Measurements from ENCODE around the gene KANK3. TPM values are rescaled to one million over a fixed set of nuclear protein-coding genes. Genes with fewer than 3 reads are reported as not detected.

KANK3 gene
- total and polyA plus RNA-seq, 2 of the 8 experiments (the other 6 are each of a cell fraction or from before 2014, with no cell fraction given): 2.5 to 4.2 TPM

GRCh38 chr19:8334458-8335342 lies 8.4 kb downstream of the KANK3 start:
- Histone ChIP-seq H2BK120ac (replicated peaks; ENCODE audit: low read depth, low read length) (no peak overlapping the region), H3K23ac (ENCODE audit: insufficient read length) (no peak overlapping the region), H3K27ac (ENCODE audit: low read depth, low read length) (no peak overlapping the region), H2BK15ac (ENCODE audit: low read length) (no peak overlapping the region), H2BK20ac (ENCODE audit: low read length) (no peak overlapping the region), H2AFZ (ENCODE audit: low read length) (peak overlapping the region; percentile 70; the same call in 1 of the 2 replicates), H4K20me1 (replicated peaks in 1 of 2; ENCODE audit: control insufficient read depth in 1 of 2, insufficient read depth in 2 of 2, low read length in 2 of 2) (no peaks in the 10 kb centered on the region), H3K4me2 (ENCODE audit: insufficient read depth in 1 of 2, low read depth in 2 of 2, low read length in 2 of 2) (peak overlapping the region; percentile 81 to 85), H3K79me2 (ENCODE audit: control insufficient read depth in 1 of 2, insufficient read depth in 2 of 2, low read length in 2 of 2) (no peaks in the 10 kb centered on the region), H4K91ac (replicated peaks; ENCODE audit: insufficient read length, low read length) (no peak overlapping the region), H3K9me3 (ENCODE audit: insufficient read depth in 2 of 2, low read depth in 1 of 2, low read length in 1 of 2) (no peaks in the 10 kb centered on the region), H3K4me3 (ENCODE audit: extremely low read depth in 1 of 4, insufficient read depth in 2 of 4, low read depth in 3 of 4, low read length in 4 of 4) (peak overlapping the region; percentile 38 to 56 (median 43)), H3K9ac (replicated peaks in 1 of 4; ENCODE audit: extremely low read depth in 1 of 4, low read depth in 3 of 4, low read length in 3 of 4) (peak overlapping the region in 1 of 4 experiments; percentile 81; a peak in 1 of 7 replicates), H3K23me2 (ENCODE audit: low read depth, low read length) (peaks cover 16% of the 10 kb centered on the region; the same call in 1 of the 2 replicates), H4K8ac (ENCODE audit: extremely low read depth, insufficient read depth, low read length) (peak overlapping the region; percentile 84), H3K79me1 (ENCODE audit: low read depth, low read length) (no peaks in the 10 kb centered on the region), H3K36me3 (ENCODE audit: control insufficient read depth in 2 of 4, insufficient read depth in 4 of 4, low read length in 3 of 4) (peaks cover 0 to 4% (median 0%) of the 10 kb centered on the region in 4 experiments; a peak in 1 of 8 replicates), H3K14ac (ENCODE audit: insufficient read length) (no peak overlapping the region), H3K4ac (replicated peaks; ENCODE audit: insufficient read length, low read depth, low read length) (no peak overlapping the region), H2AK5ac (ENCODE audit: low read depth, low read length) (no peak overlapping the region), H3K4me1 (replicated peaks in 1 of 4; ENCODE audit: control insufficient read depth in 3 of 4, insufficient read depth in 4 of 4, low read length in 3 of 4) (peaks cover 0 to 18% (median 10%) of the 10 kb centered on the region in 4 experiments; a peak in 6 of 7 replicates), H3K56ac (replicated peaks; ENCODE audit: insufficient read length, low read depth, low read length) (no peak overlapping the region), H3K18ac (ENCODE audit: extremely low read depth, low read length) (peak overlapping the region; percentile 32; the same call in 1 of the 2 replicates), H4K5ac (ENCODE audit: insufficient read length, low read depth, low read length) (no peak overlapping the region), H2BK5ac (ENCODE audit: low read depth, low read length) (no peak overlapping the region), H2BK12ac (ENCODE audit: low read depth, low read length) (no peak overlapping the region), H3K27me3 (replicated peaks in 1 of 4; ENCODE audit: control insufficient read depth in 3 of 4, extremely low read depth in 1 of 4, insufficient read depth in 3 of 4, low read length in 3 of 4) (peaks cover 21 to 38% (median 33%) of the 10 kb centered on the region in 4 experiments)
- DNase-seq (ENCODE audit: low read depth in 1 of 2, low spot score in 2 of 2) (peak in 1 of 2 experiments; percentile 83), FAIRE-seq (no peak)
- WGBS, 2 experiments (ENCODE audit: extremely low coverage in 1 of 2, insufficient coverage in 1 of 2, insufficient read length in 1 of 2, insufficient replicate concordance in 2 of 2, low coverage in 1 of 2, low lambda C conversion rate in 2 of 2, missing lambda C conversion rate in 1 of 2): 8% methylated on average over 87 of the region's 117 CpGs; no CpG with 5 or more reads in 1 of the 2 experiments
- CTCF ChIA-PET (ENCODE audit: partially characterized antibody): interaction anchor here (0.6 to 3.7 kb wide), 13 partner anchors 9 to 1959 kb away, joined by 3 to 32 read pairs (median 4); partner anchors contain the start of genes NDUFA7 and RPS28
- POLR2A ChIA-PET (ENCODE audit: partially characterized antibody): interaction anchor here (0.5 to 27.1 kb wide), 12 partner anchors 7 to 1285 kb away, joined by 3 to 583 read pairs (median 4); partner anchors contain the start of genes ANGPTL4, CD320, KANK3 and NDUFA7
